Measurements from ENCODE around the gene FNDC5. TPM values are rescaled to one million over a fixed set of nuclear protein-coding genes. Genes with fewer than 3 reads are reported as not detected.

The FNDC5 gene
- polyA plus RNA-seq, 1 of the 3 experiments (the other 2 are of a cell fraction) = 0.59 TPM

- TF ChIP-seq CTCF (IDR thresholded peaks at IDR 0.05) (no peak), ZBTB33 (IDR thresholded peaks at IDR 0.05; ENCODE audit: borderline replicate concordance, low read depth) (no peak), USF1 (IDR thresholded peaks at IDR 0.05; ENCODE audit: borderline replicate concordance, low read depth) (no peak), CHD2 (IDR thresholded peaks at IDR 0.05; ENCODE audit: low read length, partially characterized antibody) (no peak), RXRA (IDR thresholded peaks at IDR 0.05; ENCODE audit: borderline replicate concordance, low read depth) (no peak), ELF1 (IDR thresholded peaks at IDR 0.05) (no peak), EZH2phosphoT487 (IDR thresholded peaks at IDR 0.05; ENCODE audit: borderline replicate concordance, low read depth) (no peak)
- Histone ChIP-seq H3K27me3 (ENCODE audit: insufficient read depth) (peaks cover 3% of the 10 kb centered on the region; the same call in 1 of the 2 replicates), H3K9ac (no peak overlapping the region), H3F3A (replicated peaks; ENCODE audit: insufficient read depth) (no peaks in the 10 kb centered on the region), H3K79me2 (ENCODE audit: insufficient read depth) (no peaks in the 10 kb centered on the region), H2AFZ (ENCODE audit: low read depth) (no peak overlapping the region), H3K4me1 (ENCODE audit: control insufficient read depth in 1 of 2, insufficient read depth in 2 of 2, low read depth in 1 of 2, low read length in 1 of 2) (peaks cover 0 to 11% of the 10 kb centered on the region in 2 experiments; a peak in 1 of 4 replicates), H3K27ac (ENCODE audit: low read depth in 2 of 2, low read length in 1 of 2) (no peak overlapping the region), H3K36me3 (replicated peaks in 1 of 2; ENCODE audit: control insufficient read depth in 1 of 2, insufficient read depth in 2 of 2, low read length in 1 of 2) (no peaks in the 10 kb centered on the region), H4K20me1 (ENCODE audit: insufficient read depth) (no peaks in the 10 kb centered on the region), H3K4me3 (ENCODE audit: low read depth in 2 of 2, low read length in 1 of 2) (no peak overlapping the region), H3K9me2 (no peaks in the 10 kb centered on the region), H3K9me3 (no peaks in the 10 kb centered on the region), H3K4me2 (no peak overlapping the region)
- CTCF ChIA-PET = interaction anchor here (0.9 to 3.6 kb wide), 6 partner anchors 11 to 189 kb away, joined by 3 to 19 read pairs (median 4); partner anchors contain the start of gene HPCA
- WGBS (ENCODE audit: low lambda C conversion rate) = 91% methylated on average over 11 of the region's 11 CpGs
- POLR2A ChIA-PET = interaction anchor here (0.6 kb wide), 1 partner anchor 8 kb away, joined by 3 read pairs; no protein-coding TSS in a partner anchor
- peak; percentile 7 for DNase-seq
Measured at GRCh38 chr1:32897082-32898049, 26.7 kb upstream of the FNDC5 start.

- Histone ChIP-seq H3F3A (replicated peaks; ENCODE audit: insufficient read depth) (peaks cover 4% of the 10 kb centered on the region), H3K27me3 (ENCODE audit: insufficient read depth) (no peaks in the 10 kb centered on the region), H3K79me2 (ENCODE audit: insufficient read depth) (no peaks in the 10 kb centered on the region), H2AFZ (ENCODE audit: low read depth) (no peak overlapping the region), H3K9me2 (no peaks in the 10 kb centered on the region), H3K9ac (no peak overlapping the region), H3K27ac (ENCODE audit: low read depth in 2 of 2, low read length in 1 of 2) (no peak overlapping the region), H3K4me3 (ENCODE audit: low read depth in 2 of 2, low read length in 1 of 2) (no peak overlapping the region), H3K36me3 (replicated peaks in 1 of 2; ENCODE audit: control insufficient read depth in 1 of 2, insufficient read depth in 2 of 2, low read length in 1 of 2) (no peaks in the 10 kb centered on the region), H4K20me1 (ENCODE audit: insufficient read depth) (no peaks in the 10 kb centered on the region), H3K4me2 (no peak overlapping the region), H3K4me1 (ENCODE audit: control insufficient read depth in 1 of 2, insufficient read depth in 2 of 2, low read depth in 1 of 2, low read length in 1 of 2) (peaks cover 0 to 11% of the 10 kb centered on the region in 2 experiments; a peak in 1 of 4 replicates), H3K9me3 (no peaks in the 10 kb centered on the region)
- TF ChIP-seq MXI1 (IDR thresholded peaks at IDR 0.05; ENCODE audit: low read depth, low read length) (no peak), USF2 (IDR thresholded peaks at IDR 0.05; ENCODE audit: borderline replicate concordance, low read depth, low read length) (no peak), EP300 (IDR thresholded peaks at IDR 0.05; ENCODE audit: borderline replicate concordance in 1 of 2, low read depth in 1 of 2, low read length in 1 of 2) (no peak), YY1 (IDR thresholded peaks at IDR 0.05; ENCODE audit: low read depth) (no peak), FOXM1 (IDR thresholded peaks at IDR 0.05; ENCODE audit: low read depth) (no peak), CHD2 (IDR thresholded peaks at IDR 0.05; ENCODE audit: low read length, partially characterized antibody) (no peak), FOXJ3 (CRISPR knock-in tag; IDR thresholded peaks at IDR 0.05) (no peak), MAX (IDR thresholded peaks at IDR 0.05; ENCODE audit: low read depth) (no peak), JUND (IDR thresholded peaks at IDR 0.05) (no peak)
- CTCF ChIA-PET = interaction anchor here (0.9 to 3.6 kb wide), 5 partner anchors 11 to 190 kb away, joined by 3 to 19 read pairs (median 5); partner anchors contain the start of gene HPCA
- peak; percentile 8 for DNase-seq
- POLR2A ChIA-PET = no interaction called here
- 87% methylated on average over 5 of the region's 5 CpGs for WGBS (ENCODE audit: low lambda C conversion rate)
Measured at GRCh38 chr1:32896451-32896850, 25.7 kb upstream of the FNDC5 start.

Measured in SK-N-SH (cell line).